H1 (cell line): ENCODE results near the gene PARM1. TPM values are rescaled to one million over a fixed set of nuclear protein-coding genes. Genes with fewer than 3 reads are reported as not detected.

ENCODE experiments used
- CTCF ChIA-PET: fragments of 300-600 bp; sonication (Branson Sonifier 250); formaldehyde crosslinking; loops from one replicate; lab custom pipeline; 2021; ENCODE audit not compliant: partially characterized antibody; lab: Charles Lee
- POLR2A ChIA-PET: fragments of 300-600 bp; sonication (Branson Sonifier 250); formaldehyde crosslinking; loops from one replicate; lab custom pipeline; 2021; ENCODE audit warnings: inconsistent platforms; ENCODE audit not compliant: partially characterized antibody; lab: Charles Lee
- DNase-seq, 2 experiments: peaks; one replicate each; pipeline versions ENCODE4 v3.0.0 to v3.0.0-alpha.2; 2010 to 2022; ENCODE audit warnings: low spot score in 2 of 2, low read depth in 1 of 2, mixed read lengths in 1 of 2
- FAIRE-seq: peaks from 2 replicates; lab custom pipeline; 2011; peaks lifted over from hg19 to GRCh38; lab: Jason Lieb, UNC
- H2AFZ ChIP-seq: 2 replicates; pipeline ENCODE4 v1.8.1; 2012; ENCODE audit warnings: low read length, inconsistent platforms
- H2AK5ac ChIP-seq: 2 replicates; pipeline ENCODE4 v1.6.1; 2013; ENCODE audit warnings: low read depth, low read length
- H2BK120ac ChIP-seq: replicated peaks from 2 replicates; pipeline ENCODE3; 2013; ENCODE audit warnings: low read depth, low read length, inconsistent platforms
- H2BK12ac ChIP-seq: 2 replicates; pipeline ENCODE4 v1.6.1; 2013; ENCODE audit warnings: low read depth, low read length
- H2BK15ac ChIP-seq: 2 replicates; pipeline ENCODE4 v1.6.1; 2013; ENCODE audit warnings: low read length
- H2BK20ac ChIP-seq: 2 replicates; pipeline ENCODE4 v1.6.1; 2013; ENCODE audit warnings: low read length
- H2BK5ac ChIP-seq: 2 replicates; pipeline ENCODE4 v1.6.1; 2013; ENCODE audit warnings: low read depth, low read length
- H3K14ac ChIP-seq: 2 replicates; pipeline ENCODE4 v1.6.1; 2013; ENCODE audit warnings: inconsistent platforms; ENCODE audit not compliant: insufficient read length
- H3K18ac ChIP-seq: 2 replicates; pipeline ENCODE4 v1.6.1; 2013; ENCODE audit warnings: low read length; ENCODE audit errors: extremely low read depth
- H3K23ac ChIP-seq: 2 replicates; pipeline ENCODE4 v1.6.1; 2013; ENCODE audit warnings: inconsistent platforms; ENCODE audit not compliant: insufficient read length
- H3K23me2 ChIP-seq: 2 replicates; pipeline ENCODE4 v1.6.1; 2013; ENCODE audit warnings: low read depth, low read length
- H3K27ac ChIP-seq: 2 replicates; pipeline ENCODE4 v1.6.1; 2011; ENCODE audit warnings: low read depth, low read length, inconsistent platforms
- H3K27me3 ChIP-seq, 4 experiments: replicated peaks in 1 of 4; 1 replicate in 1 of 4; 2 replicates in 3 of 4; pipeline versions ENCODE4 v1.6.1 to v1.8.1; 2011 to 2013; ENCODE audit warnings: low read length in 3 of 4, mild to moderate bottlenecking in 3 of 4, inconsistent platforms in 2 of 4, mixed read lengths in 2 of 4, moderate library complexity in 1 of 4; ENCODE audit not compliant: control insufficient read depth in 3 of 4, insufficient read depth in 3 of 4; ENCODE audit errors: extremely low read depth in 1 of 4
- H3K36me3 ChIP-seq, 4 experiments: 2 replicates each; pipeline versions ENCODE4 v1.6.1 to v1.8.1; 2011 to 2013; ENCODE audit warnings: mild to moderate bottlenecking in 4 of 4, low read length in 3 of 4, moderate library complexity in 2 of 4, control low read depth in 1 of 4, inconsistent platforms in 1 of 4; ENCODE audit not compliant: insufficient read depth in 4 of 4, control insufficient read depth in 2 of 4
- H3K4ac ChIP-seq: replicated peaks from 2 replicates; pipeline ENCODE3; 2013; ENCODE audit warnings: low read length, low read depth, mixed read lengths, inconsistent platforms; ENCODE audit not compliant: insufficient read length
- H3K4me1 ChIP-seq, 4 experiments: replicated peaks in 1 of 4; 1 replicate in 1 of 4; 2 replicates in 3 of 4; pipeline versions ENCODE4 v1.6.1 to v1.8.1; 2011 to 2013; ENCODE audit warnings: low read length in 3 of 4, inconsistent platforms in 2 of 4, mixed read lengths in 1 of 4; ENCODE audit not compliant: insufficient read depth in 4 of 4, control insufficient read depth in 3 of 4
- H3K4me2 ChIP-seq, 2 experiments: 2 replicates each; pipeline versions ENCODE4 v1.6.1 to v1.8.1; 2011 to 2013; ENCODE audit warnings: low read depth in 2 of 2, low read length in 2 of 2, control low read depth in 1 of 2, inconsistent platforms in 1 of 2, mild to moderate bottlenecking in 1 of 2; ENCODE audit not compliant: insufficient read depth in 1 of 2
- H3K4me3 ChIP-seq, 4 experiments: fragments of 200-600, 300-600 bp in 1 of 4; sonication (generic), shearing (Covaris generic), sonication (Bioruptor Twin) in 1 of 4; 2 replicates each; pipeline versions ENCODE4 v1.5.1 to v1.8.1; 2011 to 2016; ENCODE audit warnings: low read length in 4 of 4, low read depth in 3 of 4, control low read depth in 2 of 4, inconsistent platforms in 2 of 4, mild to moderate bottlenecking in 2 of 4, mixed read lengths in 1 of 4, moderate library complexity in 1 of 4; ENCODE audit not compliant: insufficient read depth in 2 of 4; ENCODE audit errors: extremely low read depth in 1 of 4
- H3K56ac ChIP-seq: replicated peaks from 2 replicates; pipeline ENCODE3; 2013; ENCODE audit warnings: low read depth, mild to moderate bottlenecking, mixed read lengths, low read length, inconsistent platforms; ENCODE audit not compliant: insufficient read length
- H3K79me1 ChIP-seq: 2 replicates; pipeline ENCODE4 v1.6.1; 2013; ENCODE audit warnings: low read depth, low read length, control low read depth
- H3K79me2 ChIP-seq, 2 experiments: 2 replicates each; pipeline versions ENCODE4 v1.6.1 to v1.8.1; 2012 to 2013; ENCODE audit warnings: low read length in 2 of 2, mild to moderate bottlenecking in 2 of 2, inconsistent platforms in 1 of 2; ENCODE audit not compliant: insufficient read depth in 2 of 2, control insufficient read depth in 1 of 2
- H3K9ac ChIP-seq, 4 experiments: replicated peaks in 1 of 4; 1 replicate in 1 of 4; 2 replicates in 3 of 4; pipeline versions ENCODE4 v1.6.1 to v1.8.1; 2011 to 2013; ENCODE audit warnings: low read depth in 3 of 4, low read length in 3 of 4, control low read depth in 2 of 4, mild to moderate bottlenecking in 2 of 4, moderate library complexity in 2 of 4, inconsistent platforms in 1 of 4; ENCODE audit errors: extremely low read depth in 1 of 4
- H3K9me3 ChIP-seq, 2 experiments: 2 replicates each; pipeline versions ENCODE4 v1.6.1 to v1.8.1; 2012 to 2013; ENCODE audit warnings: mild to moderate bottlenecking in 2 of 2, moderate library complexity in 2 of 2, control low read depth in 1 of 2, inconsistent platforms in 1 of 2, low read depth in 1 of 2, low read length in 1 of 2, mixed read lengths in 1 of 2; ENCODE audit not compliant: insufficient read depth in 2 of 2
- H4K20me1 ChIP-seq, 2 experiments: replicated peaks in 1 of 2; 2 replicates each; pipeline versions ENCODE3 to v1.8.1; 2011 to 2013; ENCODE audit warnings: inconsistent platforms in 2 of 2, low read length in 2 of 2, mild to moderate bottlenecking in 1 of 2; ENCODE audit not compliant: insufficient read depth in 2 of 2, control insufficient read depth in 1 of 2
- H4K5ac ChIP-seq: 2 replicates; pipeline ENCODE4 v1.6.1; 2013; ENCODE audit warnings: low read length, low read depth, mixed read lengths, inconsistent platforms; ENCODE audit not compliant: insufficient read length
- H4K8ac ChIP-seq: 2 replicates; pipeline ENCODE4 v1.8.0; 2013; ENCODE audit warnings: mild to moderate bottlenecking, moderate library complexity, low read length, inconsistent platforms; ENCODE audit not compliant: insufficient read depth; ENCODE audit errors: extremely low read depth
- H4K91ac ChIP-seq: replicated peaks from 2 replicates; pipeline ENCODE3; 2013; ENCODE audit warnings: low read length, mixed read lengths, inconsistent platforms; ENCODE audit not compliant: insufficient read length
- ATF2 ChIP-seq: IDR thresholded peaks from 2 replicates; pipeline ENCODE4 v1.6.1; 2012; ENCODE audit warnings: low read length, inconsistent platforms
- CBX5 ChIP-seq: fragments of 300-800, 300-1000 bp; sonication (generic); IDR thresholded peaks from 2 replicates; pipeline ENCODE4 v1.7.1; 2016; ENCODE audit warnings: antibody characterized with exemption, low read length, low read depth
- KDM4A ChIP-seq: IDR thresholded peaks from one replicate; pipeline ENCODE4 v1.7.1; 2012; ENCODE audit warnings: low read depth, mild to moderate bottlenecking, moderate library complexity, low read length, inconsistent platforms; ENCODE audit not compliant: severe bottlenecking
- PHF8 ChIP-seq: fragments of 200-600 bp; sonication (generic); conservative IDR thresholded peaks from 2 replicates; pipeline ENCODE4 v1.7.1; 2012; ENCODE audit warnings: low read depth, mild to moderate bottlenecking, inconsistent platforms, low read length, moderate library complexity
- POLR2A ChIP-seq, 2 experiments: IDR thresholded peaks; 1 replicate in 1 of 2; 2 replicates in 1 of 2; pipeline ENCODE4 v1.6.1; 2011; ENCODE audit warnings: low read depth in 2 of 2, low read length in 2 of 2, mild to moderate bottlenecking in 2 of 2; ENCODE audit errors: control extremely low read depth in 1 of 2
- WGBS, 2 experiments: shearing (Covaris generic) in 1 of 2; methylation state at CpG; one replicate each; pipeline versions ENCODE4 v1.1.6 to v1.1.7; 2013 to 2015; ENCODE audit warnings: low lambda C conversion rate in 2 of 2, mixed read lengths in 2 of 2, inconsistent platforms in 1 of 2, low coverage in 1 of 2, missing lambda C conversion rate in 1 of 2; ENCODE audit not compliant: insufficient replicate concordance in 2 of 2, insufficient coverage in 1 of 2, insufficient read length in 1 of 2; ENCODE audit errors: extremely low coverage in 1 of 2, missing lambda C conversion rate in 1 of 2; 5-methylcytosine and 5-hydroxymethylcytosine counted together
- polyA plus RNA-seq, 7 experiments: library from polyadenylated mRNA; depleted of rRNA in 3 of 7; stranded (reverse) in 5 of 7; unstranded in 2 of 7; fragments of >200 nt in 5 of 7; fragments of 200-250 nt in 2 of 7; gene quantifications; 1 replicate in 5 of 7; 2 replicates in 1 of 7; 4 replicates in 1 of 7; pipeline versions ENCODE4 v1.2.1 to v1.2.3, GENCODE V29; 2011 to 2013; ENCODE audit warnings: missing spikeins in 2 of 7, mixed read lengths in 2 of 7
- total RNA-seq: library from RNA; stranded (reverse); fragmentation: NEBNext Ultra II Directional; extraction: Animal tissue kit (Norgen Biotek cat#: 25700); gene quantifications from 2 replicates; pipeline ENCODE4 v1.2.1, GENCODE V29; 2021

The PARM1 gene
- total and polyA plus RNA-seq, 2 of the 8 experiments (the other 6 are each of a cell fraction or from before 2014, with no cell fraction given), result 2.0 to 5.3 TPM

- Histone ChIP-seq H4K20me1 (no peaks in the 10 kb centered on the region), H2BK120ac (no peak overlapping the region), H3K4ac (no peak overlapping the region), H3K23ac (no peak overlapping the region), H3K23me2 (no peaks in the 10 kb centered on the region), H3K4me3 (no peak overlapping the region), H3K9ac (no peak overlapping the region), H3K79me2 (no peaks in the 10 kb centered on the region), H2BK20ac (no peak overlapping the region), H2AFZ (peak overlapping the region; percentile 57; the same call in 1 of the 2 replicates), H3K4me1 (no peaks in the 10 kb centered on the region), H4K8ac (no peak overlapping the region), H2AK5ac (no peak overlapping the region), H2BK12ac (no peak overlapping the region), H3K36me3 (no peaks in the 10 kb centered on the region), H2BK15ac (no peak overlapping the region), H3K4me2 (no peak overlapping the region), H4K5ac (no peak overlapping the region), H3K79me1 (no peaks in the 10 kb centered on the region), H4K91ac (no peak overlapping the region), H2BK5ac (no peak overlapping the region), H3K27me3 (no peaks in the 10 kb centered on the region), H3K14ac (no peak overlapping the region), H3K27ac (no peak overlapping the region), H3K9me3 (no peaks in the 10 kb centered on the region), H3K18ac (no peak overlapping the region), H3K56ac (no peak overlapping the region)
- FAIRE-seq, result no peak
- ChIA-PET CTCF (interaction anchor here (0.7 to 3.2 kb wide), 25 partner anchors 9 to 385 kb away, joined by 3 to 20 read pairs (median 4); partner anchors contain the start of gene PARM1), POLR2A (no interaction called here)
- WGBS, 2 experiments, result 92% methylated on average over 1 of the region's 1 CpG; no CpG with 5 or more reads in 1 of the 2 experiments
- no peak for DNase-seq
- TF ChIP-seq ATF2, result no peak
- TF ChIP-seq CBX5, result no peak
- no peak for TF ChIP-seq KDM4A
- TF ChIP-seq PHF8, result no peak
- TF ChIP-seq POLR2A (IDR thresholded peaks at IDR 0.05; ENCODE audit: control extremely low read depth in 1 of 2, low read depth in 2 of 2, low read length in 2 of 2), result no peak
These were observed 37.7 kb downstream of the PARM1 start for GRCh38 chr4:74970577-74970976.
